Measurements from ENCODE around the gene SLC22A1.

SLC22A1 gene

GRCh38 chr6:160080097-160080496 lies 41.5 kb upstream of the SLC22A1 start:
- TF ChIP-seq, protein P1, sequence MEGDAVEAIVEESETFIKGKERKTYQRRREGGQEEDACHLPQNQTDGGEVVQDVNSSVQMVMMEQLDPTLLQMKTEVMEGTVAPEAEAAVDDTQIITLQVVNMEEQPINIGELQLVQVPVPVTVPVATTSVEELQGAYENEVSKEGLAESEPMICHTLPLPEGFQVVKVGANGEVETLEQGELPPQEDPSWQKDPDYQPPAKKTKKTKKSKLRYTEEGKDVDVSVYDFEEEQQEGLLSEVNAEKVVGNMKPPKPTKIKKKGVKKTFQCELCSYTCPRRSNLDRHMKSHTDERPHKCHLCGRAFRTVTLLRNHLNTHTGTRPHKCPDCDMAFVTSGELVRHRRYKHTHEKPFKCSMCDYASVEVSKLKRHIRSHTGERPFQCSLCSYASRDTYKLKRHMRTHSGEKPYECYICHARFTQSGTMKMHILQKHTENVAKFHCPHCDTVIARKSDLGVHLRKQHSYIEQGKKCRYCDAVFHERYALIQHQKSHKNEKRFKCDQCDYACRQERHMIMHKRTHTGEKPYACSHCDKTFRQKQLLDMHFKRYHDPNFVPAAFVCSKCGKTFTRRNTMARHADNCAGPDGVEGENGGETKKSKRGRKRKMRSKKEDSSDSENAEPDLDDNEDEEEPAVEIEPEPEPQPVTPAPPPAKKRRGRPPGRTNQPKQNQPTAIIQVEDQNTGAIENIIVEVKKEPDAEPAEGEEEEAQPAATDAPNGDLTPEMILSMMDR (conservative IDR thresholded peaks at IDR 0.05; ENCODE audit: low read length) = no peak
- H3K4me3 ChIP-seq (ENCODE audit: low read length) = no peak overlapping the region
- DNase-seq (ENCODE audit: low read depth) = no peak

- DNase-seq (ENCODE audit: low read depth) = no peak
- TF ChIP-seq, protein P1 (conservative IDR thresholded peaks at IDR 0.05; ENCODE audit: low read length) = no peak
- no peak overlapping the region for H3K4me3 ChIP-seq (ENCODE audit: low read length)
Measured at GRCh38 chr6:160081398-160081797, 40.2 kb upstream of the SLC22A1 start.

DNA sequence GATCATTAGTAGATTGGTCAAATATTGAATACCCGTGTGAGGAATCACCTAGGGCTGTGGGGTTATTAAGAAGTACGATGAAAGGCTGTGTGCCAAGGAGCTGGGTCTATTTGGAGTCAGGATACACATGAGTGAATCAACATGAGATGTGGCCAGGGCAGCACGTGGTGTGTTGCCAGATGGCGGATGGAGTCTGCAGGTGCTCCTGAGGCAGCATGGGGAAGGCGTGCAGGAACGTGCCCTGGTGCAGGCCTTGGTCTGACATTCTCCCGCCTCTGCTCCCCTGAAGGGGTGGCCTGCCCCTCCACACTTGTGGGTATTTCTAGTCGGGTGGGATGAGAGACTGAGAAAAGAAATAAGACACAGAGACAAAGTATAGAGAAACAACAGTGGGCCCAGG lies 39.0 kb upstream of the SLC22A1 start:
- TF ChIP-seq, protein P1 (conservative IDR thresholded peaks at IDR 0.05; ENCODE audit: low read length) = no peak
- DNase-seq (ENCODE audit: low read depth) = no peak
- no peak overlapping the region for H3K4me3 ChIP-seq (ENCODE audit: low read length)

- no peak overlapping the region for H3K4me3 ChIP-seq (ENCODE audit: low read length)
- TF ChIP-seq, protein P1 (conservative IDR thresholded peaks at IDR 0.05; ENCODE audit: low read length) = no peak
- no peak for DNase-seq (ENCODE audit: low read depth)
Measured at GRCh38 chr6:160084198-160084776, 37.3 kb upstream of the SLC22A1 start.

- H3K4me3 ChIP-seq (ENCODE audit: low read length) = no peak overlapping the region
- DNase-seq (ENCODE audit: low read depth) = no peak
- TF ChIP-seq, protein P1 (conservative IDR thresholded peaks at IDR 0.05; ENCODE audit: low read length) = no peak
Measured at GRCh38 chr6:160085226-160085625, 36.4 kb upstream of the SLC22A1 start.

DNA sequence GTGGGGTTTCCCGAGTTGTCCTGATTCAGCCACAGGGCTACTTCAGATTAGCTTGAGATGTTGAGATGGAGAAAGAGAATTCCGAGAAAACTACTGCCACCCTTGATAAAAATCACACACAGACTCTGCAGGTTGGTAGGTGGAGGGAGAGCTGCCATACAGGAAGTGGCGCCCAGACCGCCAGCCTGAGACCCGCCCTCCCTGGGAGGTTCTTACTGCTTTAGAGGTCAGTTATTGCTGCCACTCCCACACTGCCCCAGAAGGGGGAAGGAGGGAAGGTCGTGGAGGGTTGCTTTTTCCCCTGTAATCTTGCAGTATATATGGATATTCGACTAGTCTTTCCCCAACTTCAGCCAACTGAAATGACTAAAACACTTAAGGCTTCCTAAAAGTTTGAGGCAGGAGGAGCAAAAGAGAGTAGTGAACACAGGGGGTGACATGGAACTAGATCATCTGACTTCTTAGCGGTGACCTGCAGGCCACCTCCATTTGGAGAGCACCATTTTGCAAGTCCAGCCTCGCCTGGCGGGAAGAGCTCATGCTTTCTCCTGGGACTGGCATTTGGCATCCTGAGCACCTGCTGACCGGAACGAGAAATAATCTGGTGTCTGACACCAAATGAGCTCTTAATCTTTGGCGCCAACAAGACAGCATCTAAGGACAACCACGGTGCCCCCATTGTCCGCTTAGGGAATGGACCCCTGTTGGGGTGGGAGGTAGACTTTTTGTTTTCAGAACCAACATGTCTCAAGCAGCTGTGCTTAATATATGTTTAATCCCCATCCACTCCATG lies 35.7 kb upstream of the SLC22A1 start:
- H3K4me3 ChIP-seq (ENCODE audit: low read length) = no peak overlapping the region
- TF ChIP-seq, protein P1 (conservative IDR thresholded peaks at IDR 0.05; ENCODE audit: low read length) = no peak
- DNase-seq (ENCODE audit: low read depth) = no peak

DNA sequence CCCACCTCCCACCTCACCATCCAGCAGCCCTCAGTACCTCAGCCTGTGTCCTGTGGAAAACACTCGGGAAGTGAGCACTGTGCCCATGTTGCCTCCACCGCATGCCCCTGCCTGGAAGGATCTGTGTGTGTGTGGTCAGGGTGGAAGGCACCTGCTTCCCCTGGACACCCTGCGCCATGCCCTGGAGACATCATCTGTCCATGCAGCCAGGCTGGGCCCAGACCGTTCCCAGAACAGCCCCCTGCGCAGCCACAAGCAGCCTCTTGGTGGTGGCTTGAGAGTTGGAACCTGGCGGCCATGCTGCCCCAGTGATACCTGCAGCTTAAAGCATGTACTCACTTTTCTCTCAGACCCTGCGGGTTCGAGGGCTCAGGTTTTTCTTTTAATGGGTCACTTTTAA lies 34.9 kb upstream of the SLC22A1 start:
- DNase-seq (ENCODE audit: low read depth) = no peak
- H3K4me3 ChIP-seq (ENCODE audit: low read length) = no peak overlapping the region
- TF ChIP-seq, protein P1 (conservative IDR thresholded peaks at IDR 0.05; ENCODE audit: low read length) = no peak
